GM12865 (cell line): Measurements from ENCODE around the gene CLEC18B.
A peak's percentile ranks its signal among the peaks of the same experiment; 100 is the strongest.

Experiments
- DNase-seq: peaks from one replicate; pipeline ENCODE4 v3.0.0; 2010; ENCODE audit warnings: low read depth
- H3K4me3 ChIP-seq: 2 replicates; pipeline ENCODE4 v1.5.1; 2011; ENCODE audit warnings: mild to moderate bottlenecking, low read depth, low read length, control low read depth
- CTCF ChIP-seq: IDR thresholded peaks from 2 replicates; pipeline ENCODE4 v1.5.1; 2011; ENCODE audit warnings: low read length, control low read depth, low read depth, inconsistent platforms; ENCODE audit not compliant: insufficient read depth; ENCODE audit errors: missing control alignments

The CLEC18B gene

GRCh38 chr16:74451951-74452758, 30.9 kb upstream of the CLEC18B start:
- peak; percentile 72 for DNase-seq
- no peak for TF ChIP-seq CTCF
- no peak overlapping the region for H3K4me3 ChIP-seq

- DNase-seq: no peak
- TF ChIP-seq CTCF: no peak
- no peak overlapping the region for H3K4me3 ChIP-seq
Measured at GRCh38 chr16:74450967-74451760, 29.9 kb upstream of the CLEC18B start.

- TF ChIP-seq CTCF: no peak
- H3K4me3 ChIP-seq: no peak overlapping the region
- no peak for DNase-seq
Measured at GRCh38 chr16:74450236-74450635, 29.0 kb upstream of the CLEC18B start.

- no peak for TF ChIP-seq CTCF
- no peak for DNase-seq
- no peak overlapping the region for H3K4me3 ChIP-seq
Measured at GRCh38 chr16:74449470-74449869, 28.2 kb upstream of the CLEC18B start.

- no peak overlapping the region for H3K4me3 ChIP-seq
- TF ChIP-seq CTCF: no peak
- DNase-seq: no peak
Measured at GRCh38 chr16:74448990-74449389, 27.7 kb upstream of the CLEC18B start.

GRCh38 chr16:74447578-74447977, 26.3 kb upstream of the CLEC18B start:
- DNase-seq: no peak
- no peak for TF ChIP-seq CTCF
- no peak overlapping the region for H3K4me3 ChIP-seq
